SK-N-SH (cell line): ENCODE data around the gene MSX1. TPM values are rescaled to one million over a fixed set of nuclear protein-coding genes. Genes with fewer than 3 reads are reported as not detected.
A peak's percentile ranks its signal among the peaks of the same experiment; 100 is the strongest.

Experiments
- CTCF ChIA-PET: fragments of 300-600, 350-600 bp; formaldehyde crosslinking; extraction: SDS; loops from one replicate; lab custom pipeline; 2021; lab: Yijun Ruan, JAX
- POLR2A ChIA-PET: fragments of 350-600 bp; sonication (Branson Sonifier 250); formaldehyde crosslinking; extraction: SDS; loops from one replicate; lab custom pipeline; 2020; ENCODE audit warnings: antibody characterized with exemption, inconsistent platforms; lab: Yijun Ruan, JAX
- DNase-seq: peaks from one replicate; pipeline ENCODE4 v3.0.0; 2012
- H2AFZ ChIP-seq: fragments of 200-600 bp; sonication (generic); 2 replicates; pipeline ENCODE4 v1.8.1; 2016; ENCODE audit warnings: antibody characterized with exemption, mild to moderate bottlenecking, low read depth
- H3F3A ChIP-seq: fragments of 200-600 bp; sonication (generic); replicated peaks from 2 replicates; pipeline ENCODE3; 2016; ENCODE audit warnings: antibody characterized with exemption, mild to moderate bottlenecking; ENCODE audit not compliant: insufficient read depth
- H3K27ac ChIP-seq, 2 experiments: fragments of 200-500 bp in 1 of 2; fragments of 200-600 bp in 1 of 2; sonication (Bioruptor generic) in 1 of 2; sonication (generic), shearing (Covaris generic) in 1 of 2; 2 replicates each; pipeline versions ENCODE4 v1.5.1 to v1.6.1; 2014 to 2016; ENCODE audit warnings: low read depth in 2 of 2, inconsistent platforms in 1 of 2, low read length in 1 of 2, mild to moderate bottlenecking in 1 of 2, mixed read lengths in 1 of 2
- H3K27me3 ChIP-seq: fragments of 200-600 bp; sonication (generic), shearing (Covaris generic); 2 replicates; pipeline ENCODE4 v1.6.1; 2016; ENCODE audit warnings: mixed run types; ENCODE audit not compliant: insufficient read depth
- H3K36me3 ChIP-seq, 2 experiments: fragments of 200-500 bp in 1 of 2; fragments of 200-600 bp in 1 of 2; sonication (Bioruptor generic) in 1 of 2; sonication (generic) in 1 of 2; replicated peaks in 1 of 2; 2 replicates each; pipeline versions ENCODE3 to v1.5.1; 2014 to 2016; ENCODE audit warnings: low read length in 1 of 2, mild to moderate bottlenecking in 1 of 2; ENCODE audit not compliant: insufficient read depth in 2 of 2, control insufficient read depth in 1 of 2
- H3K4me1 ChIP-seq, 2 experiments: fragments of 200-500 bp in 1 of 2; fragments of 200-600 bp in 1 of 2; sonication (Bioruptor generic) in 1 of 2; sonication (generic), shearing (Covaris generic) in 1 of 2; 2 replicates each; pipeline versions ENCODE4 v1.5.1 to v1.6.1; 2014 to 2016; ENCODE audit warnings: low read depth in 1 of 2, low read length in 1 of 2, mixed run types in 1 of 2; ENCODE audit not compliant: insufficient read depth in 2 of 2, control insufficient read depth in 1 of 2
- H3K4me2 ChIP-seq: fragments of 200-600 bp; sonication (generic), shearing (Covaris generic); 2 replicates; pipeline ENCODE4 v1.6.1; 2017; ENCODE audit warnings: mixed run types
- H3K4me3 ChIP-seq, 2 experiments: fragments of 200-500 bp in 1 of 2; fragments of 200-600 bp in 1 of 2; sonication (Bioruptor generic) in 1 of 2; sonication (generic), shearing (Covaris generic) in 1 of 2; 2 replicates each; pipeline versions ENCODE4 v1.5.1 to v1.8.1; 2014 to 2016; ENCODE audit warnings: low read depth in 2 of 2, inconsistent platforms in 1 of 2, low read length in 1 of 2, mild to moderate bottlenecking in 1 of 2, mixed read lengths in 1 of 2, moderate library complexity in 1 of 2
- H3K79me2 ChIP-seq: fragments of 200-600 bp; sonication (generic); 2 replicates; pipeline ENCODE4 v1.8.1; 2017; ENCODE audit warnings: mild to moderate bottlenecking; ENCODE audit not compliant: insufficient read depth
- H3K9ac ChIP-seq: fragments of 200-600 bp; sonication (generic); 2 replicates; pipeline ENCODE4 v1.6.1; 2017; ENCODE audit warnings: mixed run types
- H3K9me2 ChIP-seq: fragments of 200-600 bp; sonication (generic); 2 replicates; pipeline ENCODE4 v1.6.1; 2017; ENCODE audit warnings: mixed run types
- H3K9me3 ChIP-seq: fragments of 200-600 bp; sonication (generic); 2 replicates; pipeline ENCODE4 v1.6.1; 2017; ENCODE audit warnings: mixed run types, mild to moderate bottlenecking, moderate library complexity
- H4K20me1 ChIP-seq: fragments of 200-600 bp; sonication (generic); 2 replicates; pipeline ENCODE4 v1.6.1; 2017; ENCODE audit warnings: mild to moderate bottlenecking, mixed run types; ENCODE audit not compliant: insufficient read depth
- ELF1 ChIP-seq: IDR thresholded peaks from 2 replicates; pipeline ENCODE4 v1.4.0; 2012
- EP300 ChIP-seq, 2 experiments: IDR thresholded peaks; 2 replicates each; pipeline versions ENCODE4 v1.4.0 to v1.6.1; 2012; ENCODE audit warnings: borderline replicate concordance in 1 of 2, low read depth in 1 of 2, low read length in 1 of 2
- FOXJ3 ChIP-seq: sonication (generic); formaldehyde crosslinking; IDR thresholded peaks from 2 replicates; pipeline ENCODE4 v1.5.1; 2020; ENCODE audit warnings: mild to moderate bottlenecking, missing genetic modification reagents
- GATA2 ChIP-seq: sonication (generic); formaldehyde crosslinking; IDR thresholded peaks from 2 replicates; pipeline ENCODE4 v1.5.0; 2020; ENCODE audit warnings: mild to moderate bottlenecking, missing genetic modification reagents
- MAX ChIP-seq: IDR thresholded peaks from 2 replicates; pipeline ENCODE4 v1.4.0; 2012; ENCODE audit warnings: low read depth
- MXI1 ChIP-seq: IDR thresholded peaks from 2 replicates; pipeline ENCODE4 v1.6.1; 2012; ENCODE audit warnings: mild to moderate bottlenecking, low read depth, low read length, improper control_type of control experiment
- RAD21 ChIP-seq: IDR thresholded peaks from 2 replicates; pipeline ENCODE4 v1.6.1; 2012; ENCODE audit warnings: mild to moderate bottlenecking, low read length
- RCOR1 ChIP-seq: fragments of 150-350 bp; IDR thresholded peaks from 2 replicates; pipeline ENCODE4 v1.6.1; 2017; ENCODE audit warnings: antibody characterized with exemption, low read length
- RXRA ChIP-seq: IDR thresholded peaks from 2 replicates; pipeline ENCODE4 v1.4.0; 2012; ENCODE audit warnings: low read depth, mild to moderate bottlenecking, borderline replicate concordance
- SIN3A ChIP-seq: IDR thresholded peaks from 2 replicates; pipeline ENCODE4 v1.6.1; 2012; ENCODE audit warnings: low read depth, mild to moderate bottlenecking, low read length, moderate library complexity, borderline replicate concordance
- TAF1 ChIP-seq: IDR thresholded peaks from 2 replicates; pipeline ENCODE4 v1.6.1; 2012; ENCODE audit warnings: low read depth, mild to moderate bottlenecking, low read length, moderate library complexity, borderline replicate concordance
- TCF12 ChIP-seq: IDR thresholded peaks from 2 replicates; pipeline ENCODE4 v1.4.0; 2012
- TEAD4 ChIP-seq: IDR thresholded peaks from 2 replicates; pipeline ENCODE4 v1.4.0; 2012; ENCODE audit warnings: mild to moderate bottlenecking, borderline replicate concordance; ENCODE audit not compliant: insufficient read depth
- WGBS: methylation state at CpG from one replicate; pipeline ENCODE4 v1.1.6; 2017; ENCODE audit warnings: low lambda C conversion rate; 5-methylcytosine and 5-hydroxymethylcytosine counted together
- polyA plus RNA-seq, 3 experiments: library from polyadenylated mRNA; depleted of rRNA; stranded (reverse); fragments of >200 nt; gene quantifications; 2 replicates each; pipeline ENCODE4 v1.2.3, GENCODE V29; 2012
- TF ChIP-seq, protein P1 (sequence below): IDR thresholded peaks from 2 replicates; pipeline ENCODE4 v1.6.1; 2012; ENCODE audit warnings: mild to moderate bottlenecking, low read depth, low read length, moderate library complexity

MSX1 gene
- polyA plus RNA-seq, 1 of the 3 experiments (the other 2 are of a cell fraction): 2.1 TPM

- TF ChIP-seq RAD21 (no peak), ELF1 (no peak), EP300 (IDR thresholded peaks at IDR 0.05; ENCODE audit: borderline replicate concordance in 1 of 2, low read depth in 1 of 2, low read length in 1 of 2) (no peak), TCF12 (no peak), SIN3A (no peak), TAF1 (no peak), MXI1 (no peak), FOXJ3 (CRISPR knock-in tag) (no peak), MAX (no peak)
- TF ChIP-seq, protein P1, sequence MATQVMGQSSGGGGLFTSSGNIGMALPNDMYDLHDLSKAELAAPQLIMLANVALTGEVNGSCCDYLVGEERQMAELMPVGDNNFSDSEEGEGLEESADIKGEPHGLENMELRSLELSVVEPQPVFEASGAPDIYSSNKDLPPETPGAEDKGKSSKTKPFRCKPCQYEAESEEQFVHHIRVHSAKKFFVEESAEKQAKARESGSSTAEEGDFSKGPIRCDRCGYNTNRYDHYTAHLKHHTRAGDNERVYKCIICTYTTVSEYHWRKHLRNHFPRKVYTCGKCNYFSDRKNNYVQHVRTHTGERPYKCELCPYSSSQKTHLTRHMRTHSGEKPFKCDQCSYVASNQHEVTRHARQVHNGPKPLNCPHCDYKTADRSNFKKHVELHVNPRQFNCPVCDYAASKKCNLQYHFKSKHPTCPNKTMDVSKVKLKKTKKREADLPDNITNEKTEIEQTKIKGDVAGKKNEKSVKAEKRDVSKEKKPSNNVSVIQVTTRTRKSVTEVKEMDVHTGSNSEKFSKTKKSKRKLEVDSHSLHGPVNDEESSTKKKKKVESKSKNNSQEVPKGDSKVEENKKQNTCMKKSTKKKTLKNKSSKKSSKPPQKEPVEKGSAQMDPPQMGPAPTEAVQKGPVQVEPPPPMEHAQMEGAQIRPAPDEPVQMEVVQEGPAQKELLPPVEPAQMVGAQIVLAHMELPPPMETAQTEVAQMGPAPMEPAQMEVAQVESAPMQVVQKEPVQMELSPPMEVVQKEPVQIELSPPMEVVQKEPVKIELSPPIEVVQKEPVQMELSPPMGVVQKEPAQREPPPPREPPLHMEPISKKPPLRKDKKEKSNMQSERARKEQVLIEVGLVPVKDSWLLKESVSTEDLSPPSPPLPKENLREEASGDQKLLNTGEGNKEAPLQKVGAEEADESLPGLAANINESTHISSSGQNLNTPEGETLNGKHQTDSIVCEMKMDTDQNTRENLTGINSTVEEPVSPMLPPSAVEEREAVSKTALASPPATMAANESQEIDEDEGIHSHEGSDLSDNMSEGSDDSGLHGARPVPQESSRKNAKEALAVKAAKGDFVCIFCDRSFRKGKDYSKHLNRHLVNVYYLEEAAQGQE: no peak
- Histone ChIP-seq H4K20me1 (no peaks in the 10 kb centered on the region), H3F3A (no peaks in the 10 kb centered on the region), H3K27ac (no peak overlapping the region), H3K9me3 (no peaks in the 10 kb centered on the region), H3K9me2 (no peaks in the 10 kb centered on the region), H3K4me2 (no peak overlapping the region), H3K4me3 (no peak overlapping the region), H3K36me3 (no peaks in the 10 kb centered on the region), H3K79me2 (no peaks in the 10 kb centered on the region), H3K4me1 (peaks cover 0 to 2% of the 10 kb centered on the region in 2 experiments; a peak in 1 of 4 replicates), H2AFZ (no peak overlapping the region), H3K27me3 (no peaks in the 10 kb centered on the region), H3K9ac (no peak overlapping the region)
- 91% methylated on average over 3 of the region's 5 CpGs for WGBS
- DNase-seq: no peak
- ChIA-PET CTCF (interaction anchor here (1.3 to 1.8 kb wide), 2 partner anchors 38 to 332 kb away, joined by 4 to 5 read pairs; no protein-coding TSS in a partner anchor), POLR2A (no interaction called here)
Observed at GRCh38 chr4:4819213-4819606, 40.3 kb upstream of the MSX1 start.

- Histone ChIP-seq H3K36me3 (no peaks in the 10 kb centered on the region), H3K4me1 (peaks cover 0 to 2% of the 10 kb centered on the region in 2 experiments; a peak in 1 of 4 replicates), H4K20me1 (no peaks in the 10 kb centered on the region), H3K9ac (no peak overlapping the region), H3K79me2 (no peaks in the 10 kb centered on the region), H3K9me3 (no peaks in the 10 kb centered on the region), H3K4me2 (no peak overlapping the region), H3K4me3 (no peak overlapping the region), H3K27me3 (no peaks in the 10 kb centered on the region), H3F3A (no peaks in the 10 kb centered on the region), H3K27ac (no peak overlapping the region), H2AFZ (no peak overlapping the region), H3K9me2 (no peaks in the 10 kb centered on the region)
- POLR2A ChIA-PET: no interaction called here
- TF ChIP-seq TEAD4 (no peak), RCOR1 (no peak), GATA2 (CRISPR knock-in tag) (peak; percentile 77), FOXJ3 (CRISPR knock-in tag) (0 out of 2 replicates have a peak, but pooled peaks have one; percentile 22), RXRA (no peak)
- 48% methylated on average over 8 of the region's 14 CpGs for WGBS
- CTCF ChIA-PET: interaction anchor here (1.1 to 1.8 kb wide), 5 partner anchors 11 to 333 kb away, joined by 3 to 5 read pairs (median 4); no protein-coding TSS in a partner anchor
- peak; percentile 78 for DNase-seq
Observed at GRCh38 chr4:4820261-4820660, 39.2 kb upstream of the MSX1 start.
